ENCODE measurements around the gene SMYD3. TPM values are rescaled to one million over a fixed set of nuclear protein-coding genes. Genes with fewer than 3 reads are reported as not detected.

Gene SMYD3
- total and polyA plus RNA-seq, 9 donors, result 10.8 to 24.0 (median 13.7) TPM

GRCh38 chr1:246508897-246509688 lies 2.0 kb upstream of the SMYD3 start:
- TF ChIP-seq EP300 (IDR thresholded peaks at IDR 0.05) (no peak), CTCF (IDR thresholded peaks at IDR 0.05) (no peak), POLR2A (IDR thresholded peaks at IDR 0.05) (no peak)
- intact Hi-C loops (cut with DNase I), result no loop called here
- DNase-seq, result no peak

GRCh38 chr1:246506367-246506673 lies 759 bp downstream of the SMYD3 start:
- Histone ChIP-seq H3K27ac (no peak overlapping the region), H3K4me3 (peak overlapping the region; percentile 74), H3K36me3 (no peaks in the 10 kb centered on the region), H3K9me3 (no peaks in the 10 kb centered on the region), H3K27me3 (no peaks in the 10 kb centered on the region), H3K4me1 (ENCODE audit: insufficient read depth) (peaks cover 6% of the 10 kb centered on the region)
- intact Hi-C loops (cut with DNase I), result no loop called here
- TF ChIP-seq EP300 (IDR thresholded peaks at IDR 0.05), result no peak
- no peak for TF ChIP-seq POLR2A (IDR thresholded peaks at IDR 0.05)
- no peak for TF ChIP-seq CTCF (IDR thresholded peaks at IDR 0.05)
- 1 to 3% (median 1%) methylated on average over 9 of the region's 9 CpGs for WGBS, 3 donors
- DNase-seq, result no peak

More at GRCh38 chr1:246508897-246509688, 2.0 kb upstream of the SMYD3 start:
- no peak overlapping the region for H3K27ac ChIP-seq
- no peak overlapping the region for H3K4me3 ChIP-seq
- WGBS, 3 donors, result 87 to 95% (median 87%) methylated on average over 22 to 26 of the region's 26 CpGs
- H3K9me3 ChIP-seq, result no peaks in the 10 kb centered on the region
- no peaks in the 10 kb centered on the region for H3K36me3 ChIP-seq
- no peaks in the 10 kb centered on the region for H3K27me3 ChIP-seq
- H3K4me1 ChIP-seq (ENCODE audit: insufficient read depth), result peaks cover 6% of the 10 kb centered on the region

GRCh38 chr1:246503341-246503740 lies 3.7 kb downstream of the SMYD3 start:
- H3K27me3 ChIP-seq, result no peaks in the 10 kb centered on the region
- 75 to 78% (median 76%) methylated on average over 7 of the region's 7 CpGs for WGBS, 3 donors
- no peak overlapping the region for H3K27ac ChIP-seq
- intact Hi-C loops (cut with DNase I), result no loop called here
- peaks cover 6% of the 10 kb centered on the region for H3K4me1 ChIP-seq (ENCODE audit: insufficient read depth)
- H3K36me3 ChIP-seq, result no peaks in the 10 kb centered on the region
- TF ChIP-seq EP300 (IDR thresholded peaks at IDR 0.05), result no peak
- no peak for TF ChIP-seq CTCF (IDR thresholded peaks at IDR 0.05)
- TF ChIP-seq POLR2A (IDR thresholded peaks at IDR 0.05), result no peak
- H3K9me3 ChIP-seq, result no peaks in the 10 kb centered on the region
- DNase-seq, result no peak
- H3K4me3 ChIP-seq, result no peak overlapping the region

GRCh38 chr1:246497331-246497915 lies 9.7 kb downstream of the SMYD3 start:
- peak; percentile 31 to 56 (median 44) for TF ChIP-seq CTCF (IDR thresholded peaks at IDR 0.05)
- TF ChIP-seq POLR2A (IDR thresholded peaks at IDR 0.05), result no peak
- no peak for TF ChIP-seq EP300 (IDR thresholded peaks at IDR 0.05)
- intact Hi-C loops (cut with DNase I), result loop anchor here in 1 of 4 donors (5.0 kb wide), 1 partner anchor 200 kb away; no protein-coding TSS in a partner anchor
- H3K36me3 ChIP-seq, result no peaks in the 10 kb centered on the region
- no peaks in the 10 kb centered on the region for H3K9me3 ChIP-seq
- no peak overlapping the region for H3K4me3 ChIP-seq
- no peak for DNase-seq
- no peak overlapping the region for H3K27ac ChIP-seq
- H3K27me3 ChIP-seq, result no peaks in the 10 kb centered on the region
- 49 to 56% (median 52%) methylated on average over 2 of the region's 2 CpGs for WGBS, 3 donors
- H3K4me1 ChIP-seq (ENCODE audit: insufficient read depth), result no peaks in the 10 kb centered on the region
